Measurements from ENCODE around the gene AUNIP.

The AUNIP gene

GRCh38 chr1:25888426-25888987 is 29.2 kb upstream of the AUNIP start:
- DNase-seq, result no peak

GRCh38 chr1:25885602-25886001 is 26.3 kb upstream of the AUNIP start:
- no peak for DNase-seq

GRCh38 chr1:25881266-25881665 is 22.0 kb upstream of the AUNIP start:
- no peak for DNase-seq

GRCh38 chr1:25880518-25880917 is 21.3 kb upstream of the AUNIP start:
- no peak for DNase-seq

- DNase-seq, result no peak
Observed at GRCh38 chr1:25879675-25880074, 20.4 kb upstream of the AUNIP start.

GRCh38 chr1:25878690-25879089 is 19.4 kb upstream of the AUNIP start:
- DNase-seq, result no peak

- no peak for DNase-seq
Observed at GRCh38 chr1:25877155-25877554, 17.9 kb upstream of the AUNIP start.

- no peak for DNase-seq
Observed at GRCh38 chr1:25876693-25877077, 17.4 kb upstream of the AUNIP start.

GRCh38 chr1:25875856-25876692 is 16.8 kb upstream of the AUNIP start:
- no peak for DNase-seq

GRCh38 chr1:25875154-25875855 is 16.0 kb upstream of the AUNIP start, which contains the start of gene PAQR7:
Gene PAQR7 (minus strand): TSS chr1:25875708. CDS start chr1:25863839, 11,869 bp downstream.
- no peak for DNase-seq

- DNase-seq, result no peak
Observed at GRCh38 chr1:25874635-25875153, 15.4 kb upstream of the AUNIP start.

- no peak for DNase-seq
Observed at GRCh38 chr1:25874209-25874608, 15.0 kb upstream of the AUNIP start.

- no peak for DNase-seq
Observed at GRCh38 chr1:25873120-25873519, 13.9 kb upstream of the AUNIP start.

- DNase-seq, result no peak
Observed at GRCh38 chr1:25872713-25873112, 13.5 kb upstream of the AUNIP start.

- no peak for DNase-seq
Observed at GRCh38 chr1:25871704-25872494, 12.6 kb upstream of the AUNIP start.

- DNase-seq, result no peak
Observed at GRCh38 chr1:25871086-25871703, 11.9 kb upstream of the AUNIP start.

GRCh38 chr1:25870614-25871013 is 11.4 kb upstream of the AUNIP start:
- DNase-seq, result no peak

GRCh38 chr1:25869909-25870606 is 10.8 kb upstream of the AUNIP start:
- no peak for DNase-seq

GRCh38 chr1:25867210-25867991 is 8.1 kb upstream of the AUNIP start:
- DNase-seq, result no peak

GRCh38 chr1:25866288-25866687 is 7.0 kb upstream of the AUNIP start:
- DNase-seq, result no peak

- DNase-seq, result no peak
Observed at GRCh38 chr1:25864434-25864833, 5.2 kb upstream of the AUNIP start.
